ENCODE results near the gene SDCBP2.

DNA sequence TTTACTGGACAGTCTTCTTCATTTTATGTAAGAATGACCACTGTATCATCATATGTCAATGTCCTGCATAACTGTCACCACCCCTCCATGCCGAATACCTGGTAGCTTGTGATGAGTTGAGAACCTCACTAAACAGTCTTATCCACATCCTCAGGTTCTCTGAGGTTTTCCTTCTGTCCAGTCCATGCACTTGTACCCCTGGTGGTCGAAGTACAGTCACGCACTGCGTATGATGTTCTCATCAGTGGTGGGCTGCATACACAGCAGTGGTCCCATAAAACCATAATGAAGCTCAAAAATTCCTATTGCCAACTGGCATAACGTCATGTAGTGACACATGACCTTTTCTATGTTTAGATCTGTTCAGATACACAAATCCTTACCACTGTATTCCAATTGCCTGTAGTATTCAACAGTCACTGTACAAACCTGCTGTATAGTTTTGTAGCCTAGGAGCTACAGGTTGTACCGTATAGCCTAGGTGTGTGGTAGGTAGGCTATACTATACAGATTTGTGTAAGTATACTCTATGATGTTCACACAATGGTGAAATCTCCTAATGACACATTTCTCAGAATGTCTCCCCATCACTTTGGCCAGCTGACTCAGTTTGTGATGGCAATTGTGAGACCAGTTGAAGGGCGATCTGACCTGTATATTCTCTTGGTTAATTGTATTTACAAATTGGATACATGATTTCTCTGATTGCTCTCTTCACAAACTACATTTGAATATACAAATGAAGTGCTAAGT is 31.3 kb upstream of the SDCBP2 start:
- TF ChIP-seq EZH2phosphoT487 (IDR thresholded peaks at IDR 0.05; ENCODE audit: insufficient read depth, low read depth), result no peak
- TF ChIP-seq EZH2 (IDR thresholded peaks at IDR 0.05; ENCODE audit: insufficient read depth, poor library complexity, severe bottlenecking), result no peak

Measured in GM23248 (cell line).